ENCODE results near the gene FOXF2. TPM values are rescaled to one million over a fixed set of nuclear protein-coding genes. Genes with fewer than 3 reads are reported as not detected.

FOXF2 gene
- total RNA-seq, 1 experiment from 2014 or later: not detected

DNA sequence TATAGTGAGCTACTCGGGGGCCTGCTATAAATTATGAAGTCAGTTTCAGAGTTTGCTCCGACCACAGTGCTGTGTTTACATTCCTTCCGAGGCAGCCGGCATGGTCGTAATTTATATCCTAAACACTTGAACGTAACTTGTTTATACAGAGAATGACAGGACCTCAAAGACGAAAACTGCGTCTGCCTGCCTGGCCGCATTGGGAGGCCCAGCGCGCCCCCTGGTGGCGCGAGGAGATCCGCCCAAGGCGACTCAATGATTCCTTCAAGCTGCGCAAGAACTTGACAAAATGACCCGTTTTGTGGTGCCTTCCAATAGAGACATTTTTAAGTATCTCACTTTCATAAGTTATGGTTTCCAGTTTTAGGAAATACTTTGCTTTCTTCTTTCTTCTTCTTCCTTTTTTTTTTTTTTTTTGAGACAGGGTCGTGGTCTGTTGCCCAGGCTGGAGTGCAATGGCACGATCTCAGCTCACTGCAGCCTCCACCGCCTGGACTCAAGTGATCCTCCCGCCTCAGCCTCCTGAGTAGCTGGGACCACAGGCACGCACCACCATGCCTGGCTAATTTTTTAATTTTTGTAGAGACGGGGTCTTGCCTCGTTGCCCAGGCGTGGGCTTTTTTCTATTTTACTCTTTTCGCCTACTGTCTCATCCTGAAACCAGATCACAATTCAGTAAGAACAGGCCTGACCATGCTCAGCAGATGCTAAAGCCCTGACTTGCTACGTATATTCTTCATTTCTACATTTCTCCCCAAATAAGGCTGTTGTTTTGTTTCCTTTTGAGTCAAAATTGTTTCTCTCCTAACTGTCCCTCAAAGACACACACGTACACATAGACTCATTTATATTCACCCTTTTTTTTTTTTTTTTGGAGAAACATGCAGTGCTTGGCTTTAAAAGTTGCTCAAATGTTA is 7.8 kb downstream of the FOXF2 start:
- ChIA-PET POLR2A (ENCODE audit: unreplicated experiment) (interaction anchor here (0.6 to 0.7 kb wide), 2 partner anchors 42 to 533 kb away, joined by 3 to 4 read pairs; no protein-coding TSS in a partner anchor), CTCF (interaction anchor here (0.6 to 1.7 kb wide), 3 partner anchors 13 to 675 kb away, joined by 4 to 10 read pairs (median 9); no protein-coding TSS in a partner anchor)
- Histone ChIP-seq H3K9ac (ENCODE audit: low read length) (no peak overlapping the region), H3K36me3 (ENCODE audit: low read depth, low read length) (no peaks in the 10 kb centered on the region), H3K9me2 (replicated peaks; ENCODE audit: low read length) (no peaks in the 10 kb centered on the region), H3K27me3 (ENCODE audit: low read length) (peaks cover 86% of the 10 kb centered on the region), H3F3A (ENCODE audit: low read length, unreplicated experiment) (no peaks in the 10 kb centered on the region), H3K4me3 (ENCODE audit: low read length) (no peak overlapping the region), H3K4me1 (ENCODE audit: insufficient read depth, low read length) (no peaks in the 10 kb centered on the region), H3K27ac (ENCODE audit: low read length) (no peak overlapping the region), H4K20me1 (ENCODE audit: low read length) (no peaks in the 10 kb centered on the region), H3K79me2 (ENCODE audit: low read length) (no peaks in the 10 kb centered on the region), H3K4me2 (ENCODE audit: low read length) (peak overlapping the region; percentile 62), H2AFZ (ENCODE audit: low read length) (no peak overlapping the region), H3K9me3 (ENCODE audit: low read length) (no peaks in the 10 kb centered on the region)
- BruUV-seq (replicated peaks): no TSS peak
- ATAC-seq (peak; percentile 93), DNase-seq (peak; percentile 86)
- TF ChIP-seq, protein P1, sequence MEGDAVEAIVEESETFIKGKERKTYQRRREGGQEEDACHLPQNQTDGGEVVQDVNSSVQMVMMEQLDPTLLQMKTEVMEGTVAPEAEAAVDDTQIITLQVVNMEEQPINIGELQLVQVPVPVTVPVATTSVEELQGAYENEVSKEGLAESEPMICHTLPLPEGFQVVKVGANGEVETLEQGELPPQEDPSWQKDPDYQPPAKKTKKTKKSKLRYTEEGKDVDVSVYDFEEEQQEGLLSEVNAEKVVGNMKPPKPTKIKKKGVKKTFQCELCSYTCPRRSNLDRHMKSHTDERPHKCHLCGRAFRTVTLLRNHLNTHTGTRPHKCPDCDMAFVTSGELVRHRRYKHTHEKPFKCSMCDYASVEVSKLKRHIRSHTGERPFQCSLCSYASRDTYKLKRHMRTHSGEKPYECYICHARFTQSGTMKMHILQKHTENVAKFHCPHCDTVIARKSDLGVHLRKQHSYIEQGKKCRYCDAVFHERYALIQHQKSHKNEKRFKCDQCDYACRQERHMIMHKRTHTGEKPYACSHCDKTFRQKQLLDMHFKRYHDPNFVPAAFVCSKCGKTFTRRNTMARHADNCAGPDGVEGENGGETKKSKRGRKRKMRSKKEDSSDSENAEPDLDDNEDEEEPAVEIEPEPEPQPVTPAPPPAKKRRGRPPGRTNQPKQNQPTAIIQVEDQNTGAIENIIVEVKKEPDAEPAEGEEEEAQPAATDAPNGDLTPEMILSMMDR (conservative IDR thresholded peaks at IDR 0.05; ENCODE audit: low read depth, low read length): peak; percentile 96
- TF ChIP-seq EZH2phosphoT487 (IDR thresholded peaks at IDR 0.05; ENCODE audit: borderline replicate concordance, low read length): no peak
- intact Hi-C loops (cut with micrococcal nuclease): loop anchor here (1.0 to 5.0 kb wide), 3 partner anchors 485 to 805 kb away; no protein-coding TSS in a partner anchor

- H3K4me1 ChIP-seq (ENCODE audit: insufficient read depth, low read length): no peaks in the 10 kb centered on the region
- intact Hi-C loops (cut with micrococcal nuclease): loop anchor here (5.0 kb wide), 2 partner anchors 487 to 807 kb away; no protein-coding TSS in a partner anchor
- no peaks in the 10 kb centered on the region for H3K9me2 ChIP-seq (replicated peaks; ENCODE audit: low read length)
- H3K27ac ChIP-seq (ENCODE audit: low read length): no peak overlapping the region
- no peaks in the 10 kb centered on the region for H4K20me1 ChIP-seq (ENCODE audit: low read length)
- H3K36me3 ChIP-seq (ENCODE audit: low read depth, low read length): no peaks in the 10 kb centered on the region
- BruUV-seq (replicated peaks): no TSS peak
- peaks cover 67% of the 10 kb centered on the region for H3K27me3 ChIP-seq (ENCODE audit: low read length)
- no peak overlapping the region for H2AFZ ChIP-seq (ENCODE audit: low read length)
- H3K79me2 ChIP-seq (ENCODE audit: low read length): no peaks in the 10 kb centered on the region
- H3F3A ChIP-seq (ENCODE audit: low read length, unreplicated experiment): no peaks in the 10 kb centered on the region
- ATAC-seq (no peak), DNase-seq (no peak)
- no peak for TF ChIP-seq EZH2 (IDR thresholded peaks at IDR 0.05; ENCODE audit: low read length, unreplicated experiment)
- no peak for TF ChIP-seq EZH2phosphoT487 (IDR thresholded peaks at IDR 0.05; ENCODE audit: borderline replicate concordance, low read length)
- TF ChIP-seq, protein P1 (conservative IDR thresholded peaks at IDR 0.05; ENCODE audit: low read depth, low read length): no peak
- H3K9me3 ChIP-seq (ENCODE audit: low read length): no peaks in the 10 kb centered on the region
- no peak overlapping the region for H3K4me3 ChIP-seq (ENCODE audit: low read length)
- ChIA-PET POLR2A (ENCODE audit: unreplicated experiment) (interaction anchor here (0.5 kb wide), 1 partner anchor 296 kb away, joined by 3 read pairs; no protein-coding TSS in a partner anchor), CTCF (no interaction called here)
- H3K9ac ChIP-seq (ENCODE audit: low read length): no peak overlapping the region
- no peak overlapping the region for H3K4me2 ChIP-seq (ENCODE audit: low read length)
Observed at GRCh38 chr6:1399085-1399780, 9.9 kb downstream of the FOXF2 start.
